Muscle layer of colon (tissue), 2 donors: Measurements from ENCODE around the gene OSBPL3.

Source experiments
- H3K27ac ChIP-seq: one replicate; pipeline ENCODE4 v1.7.0; 2013; ENCODE audit warnings: low read depth, mild to moderate bottlenecking, low read length, moderate library complexity
- H3K27me3 ChIP-seq, 2 donors: one replicate each; pipeline ENCODE4 v1.7.0; 2013; ENCODE audit warnings: low read length in 2 of 2, mild to moderate bottlenecking in 2 of 2; ENCODE audit not compliant: insufficient read depth in 2 of 2, control insufficient read depth in 1 of 2
- H3K36me3 ChIP-seq: one replicate; pipeline ENCODE4 v1.7.0; 2013; ENCODE audit warnings: mild to moderate bottlenecking, low read length; ENCODE audit not compliant: insufficient read depth
- H3K4me1 ChIP-seq: one replicate; pipeline ENCODE4 v1.7.0; 2013; ENCODE audit warnings: mild to moderate bottlenecking, low read length; ENCODE audit not compliant: insufficient read depth
- H3K4me3 ChIP-seq, 2 donors: one replicate each; pipeline ENCODE4 v1.7.0; 2013; ENCODE audit warnings: low read length in 2 of 2, low read depth in 1 of 2, mild to moderate bottlenecking in 1 of 2, moderate library complexity in 1 of 2
- H3K9ac ChIP-seq: one replicate; pipeline ENCODE4 v1.7.0; 2013; ENCODE audit warnings: low read length
- H3K9me3 ChIP-seq: one replicate; pipeline ENCODE4 v1.7.0; 2013; ENCODE audit warnings: mild to moderate bottlenecking, low read length
- donor health status: abdominal sarcoma.
- donor health status: Adenocarcinoma of cecum.

Gene OSBPL3

DNA sequence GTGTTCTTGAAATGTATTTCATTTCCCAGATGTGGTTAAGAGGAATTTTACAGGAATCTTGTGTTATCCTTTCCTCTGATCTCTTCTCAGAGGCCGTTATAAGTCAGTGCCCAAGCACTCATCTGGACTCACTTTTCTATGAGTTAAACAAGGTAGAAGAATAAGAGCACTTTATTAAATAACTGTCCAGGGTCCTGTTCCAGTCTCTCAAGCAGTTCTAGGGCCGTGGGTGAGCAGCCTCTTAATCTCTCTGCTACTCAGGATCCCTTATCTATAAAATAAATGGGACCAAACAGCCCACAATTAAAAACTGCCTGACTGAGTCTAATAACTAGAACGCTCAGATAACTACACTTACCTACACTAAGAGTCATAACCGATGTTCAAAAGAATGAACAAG lies 111.2 kb downstream of the OSBPL3 start:
- Histone ChIP-seq H3K27me3 (no peaks in the 10 kb centered on the region), H3K9ac (no peak overlapping the region), H3K4me3 (no peak overlapping the region), H3K36me3 (no peaks in the 10 kb centered on the region), H3K9me3 (no peaks in the 10 kb centered on the region), H3K4me1 (no peaks in the 10 kb centered on the region), H3K27ac (no peak overlapping the region)

DNA sequence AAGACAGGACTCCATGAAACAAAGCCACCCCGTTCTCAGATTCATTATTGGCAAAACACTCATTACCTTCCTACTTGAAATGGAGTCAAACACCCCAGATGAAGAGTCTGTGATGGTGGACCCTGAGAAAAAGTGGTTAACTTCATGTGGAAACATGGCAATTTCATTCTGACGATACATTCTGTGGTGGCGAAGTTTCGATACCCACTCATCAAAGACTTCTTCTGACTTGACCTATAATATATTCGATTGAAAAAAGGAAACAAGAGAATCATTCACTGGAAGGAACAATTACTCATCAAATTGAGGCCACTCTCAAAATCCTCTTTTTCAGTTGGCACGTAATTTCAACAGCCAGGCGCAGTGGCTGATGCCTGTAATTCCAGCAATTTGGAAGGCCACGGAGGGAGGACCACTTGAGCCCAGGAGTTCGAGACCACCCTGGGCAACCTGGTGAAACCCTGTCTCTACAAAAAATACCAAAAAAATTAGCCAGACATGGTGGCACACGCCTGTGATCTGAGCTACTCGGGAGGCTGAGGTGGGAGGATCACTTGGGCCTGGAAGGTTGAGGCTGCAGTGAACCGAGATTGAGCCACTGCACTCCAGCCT lies 113.9 kb downstream of the OSBPL3 start:
- Histone ChIP-seq H3K9ac (no peak overlapping the region), H3K9me3 (no peaks in the 10 kb centered on the region), H3K27ac (no peak overlapping the region), H3K4me1 (no peaks in the 10 kb centered on the region), H3K27me3 (no peaks in the 10 kb centered on the region), H3K36me3 (no peaks in the 10 kb centered on the region), H3K4me3 (no peak overlapping the region)

DNA sequence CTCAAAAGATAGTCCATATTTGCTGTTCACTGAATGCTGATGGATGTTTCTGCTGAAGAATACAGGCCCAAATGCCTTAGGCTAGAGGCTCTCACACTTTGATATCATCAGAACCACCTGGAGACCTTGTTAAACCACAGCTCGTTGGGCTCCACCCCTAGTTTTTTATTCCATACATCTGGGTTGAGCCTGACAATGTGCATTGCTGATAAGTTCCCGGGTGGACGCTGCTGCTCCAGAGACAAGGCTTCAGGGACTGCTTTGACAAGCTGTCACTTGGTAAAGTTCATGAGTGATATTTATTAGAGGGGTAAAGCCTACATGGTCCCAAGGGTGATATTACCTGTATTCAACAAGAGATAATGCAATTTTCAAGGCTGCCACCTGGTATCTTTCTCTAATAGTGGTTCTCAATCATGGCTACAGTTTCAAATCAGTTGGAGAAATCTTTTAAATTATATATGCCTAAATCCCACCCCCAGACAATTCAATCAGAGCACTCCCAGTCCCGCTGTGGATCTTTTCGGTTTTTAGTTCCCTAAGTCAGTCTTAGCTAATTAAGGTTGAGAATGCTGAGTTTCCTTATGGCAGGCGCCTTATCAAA lies 115.7 kb downstream of the OSBPL3 start:
- H3K4me1 ChIP-seq = no peaks in the 10 kb centered on the region
- no peaks in the 10 kb centered on the region for H3K9me3 ChIP-seq
- H3K27me3 ChIP-seq = no peaks in the 10 kb centered on the region
- no peak overlapping the region for H3K4me3 ChIP-seq
- H3K36me3 ChIP-seq = no peaks in the 10 kb centered on the region
- H3K9ac ChIP-seq = no peak overlapping the region
- H3K27ac ChIP-seq = no peak overlapping the region

DNA sequence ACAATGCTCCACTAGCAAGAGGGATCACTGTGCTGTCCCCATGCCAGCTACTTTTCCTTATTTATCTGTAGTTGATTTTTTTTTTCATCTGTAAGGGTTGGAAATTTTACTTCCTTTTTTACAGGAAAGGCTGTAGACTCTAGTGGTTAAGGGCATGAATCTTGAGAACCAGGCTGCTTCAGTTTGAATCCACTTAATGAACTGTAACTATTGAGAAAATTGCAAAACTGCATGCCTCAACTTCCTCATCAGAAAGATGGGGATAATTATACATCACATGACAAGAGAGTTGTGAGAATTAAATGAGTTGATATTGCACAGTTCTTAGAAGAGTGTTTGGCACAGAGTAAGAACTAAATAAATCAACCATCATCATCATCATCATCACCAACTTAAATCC lies 116.4 kb downstream of the OSBPL3 start:
- no peak overlapping the region for H3K9ac ChIP-seq
- no peaks in the 10 kb centered on the region for H3K36me3 ChIP-seq
- no peaks in the 10 kb centered on the region for H3K27me3 ChIP-seq
- H3K9me3 ChIP-seq = no peaks in the 10 kb centered on the region
- H3K4me1 ChIP-seq = no peaks in the 10 kb centered on the region
- no peak overlapping the region for H3K4me3 ChIP-seq
- no peak overlapping the region for H3K27ac ChIP-seq

DNA sequence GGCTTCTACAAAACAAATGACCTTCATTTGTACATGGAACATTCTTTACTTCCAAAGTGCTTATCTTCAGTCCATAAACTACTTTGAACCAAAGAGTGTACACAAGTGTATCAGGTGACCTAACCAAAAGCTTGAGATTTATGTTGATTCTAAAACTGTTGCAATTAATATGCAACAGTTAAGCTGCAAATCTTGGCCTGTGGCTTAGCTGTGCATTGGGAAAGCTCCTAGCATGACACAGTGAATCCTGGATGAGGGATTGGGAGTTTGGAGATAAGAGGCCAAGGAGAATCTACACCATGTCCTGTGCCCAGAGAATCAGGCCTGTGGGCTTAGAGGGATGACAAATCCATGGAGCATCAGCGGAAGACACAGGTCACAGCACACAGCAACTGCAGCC lies 117.5 kb downstream of the OSBPL3 start:
- H3K27me3 ChIP-seq = no peaks in the 10 kb centered on the region
- no peaks in the 10 kb centered on the region for H3K4me1 ChIP-seq
- no peaks in the 10 kb centered on the region for H3K9me3 ChIP-seq
- H3K4me3 ChIP-seq = no peak overlapping the region
- H3K27ac ChIP-seq = no peak overlapping the region
- H3K9ac ChIP-seq = no peak overlapping the region
- no peaks in the 10 kb centered on the region for H3K36me3 ChIP-seq

DNA sequence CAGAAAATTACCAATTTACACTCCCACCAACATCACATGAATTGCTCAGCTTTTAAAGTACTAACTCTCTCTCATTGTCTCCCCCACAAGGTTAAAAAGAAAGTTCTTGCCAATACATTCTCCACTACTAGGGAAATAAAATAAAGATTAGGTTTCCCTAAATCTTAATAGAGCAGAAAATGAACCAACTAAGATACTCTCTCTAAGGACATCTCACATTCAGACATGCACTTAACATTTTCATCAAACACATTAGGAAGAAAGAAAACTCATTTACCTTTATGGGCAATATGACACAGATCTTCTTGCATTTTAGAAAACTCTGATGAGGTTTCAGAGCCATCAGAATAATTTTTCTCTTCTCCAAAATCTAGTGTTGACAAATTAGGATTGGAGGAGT lies 118.6 kb downstream of the OSBPL3 start:
- Histone ChIP-seq H3K4me3 (no peak overlapping the region), H3K27ac (no peak overlapping the region)

DNA sequence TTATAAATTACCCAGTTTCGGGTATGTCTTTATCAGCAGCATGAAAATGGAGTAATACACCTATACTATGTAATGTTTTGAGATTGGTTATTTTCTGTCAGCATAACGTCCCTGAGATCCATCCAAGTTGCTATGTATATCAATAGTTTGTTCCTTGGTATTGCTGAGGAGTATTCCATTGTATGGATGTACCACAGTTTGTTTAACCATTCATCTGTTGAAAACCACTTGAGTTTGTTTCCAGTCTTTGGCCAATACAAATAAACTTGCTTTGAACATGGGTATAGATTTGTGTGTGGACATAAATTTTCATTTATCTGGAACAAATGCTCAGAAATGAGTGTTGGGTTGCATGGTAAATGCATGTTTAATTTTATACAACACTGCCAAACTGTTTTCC lies 119.4 kb downstream of the OSBPL3 start:
- Histone ChIP-seq H3K9me3 (no peaks in the 10 kb centered on the region), H3K4me1 (no peaks in the 10 kb centered on the region), H3K4me3 (no peak overlapping the region), H3K27me3 (no peaks in the 10 kb centered on the region), H3K9ac (no peak overlapping the region), H3K36me3 (no peaks in the 10 kb centered on the region), H3K27ac (no peak overlapping the region)

More for the DNA sequence above, 118.6 kb downstream of the OSBPL3 start:
- H3K9ac ChIP-seq = no peak overlapping the region
- no peaks in the 10 kb centered on the region for H3K36me3 ChIP-seq
- H3K27me3 ChIP-seq = no peaks in the 10 kb centered on the region
- no peaks in the 10 kb centered on the region for H3K4me1 ChIP-seq
- no peaks in the 10 kb centered on the region for H3K9me3 ChIP-seq

DNA sequence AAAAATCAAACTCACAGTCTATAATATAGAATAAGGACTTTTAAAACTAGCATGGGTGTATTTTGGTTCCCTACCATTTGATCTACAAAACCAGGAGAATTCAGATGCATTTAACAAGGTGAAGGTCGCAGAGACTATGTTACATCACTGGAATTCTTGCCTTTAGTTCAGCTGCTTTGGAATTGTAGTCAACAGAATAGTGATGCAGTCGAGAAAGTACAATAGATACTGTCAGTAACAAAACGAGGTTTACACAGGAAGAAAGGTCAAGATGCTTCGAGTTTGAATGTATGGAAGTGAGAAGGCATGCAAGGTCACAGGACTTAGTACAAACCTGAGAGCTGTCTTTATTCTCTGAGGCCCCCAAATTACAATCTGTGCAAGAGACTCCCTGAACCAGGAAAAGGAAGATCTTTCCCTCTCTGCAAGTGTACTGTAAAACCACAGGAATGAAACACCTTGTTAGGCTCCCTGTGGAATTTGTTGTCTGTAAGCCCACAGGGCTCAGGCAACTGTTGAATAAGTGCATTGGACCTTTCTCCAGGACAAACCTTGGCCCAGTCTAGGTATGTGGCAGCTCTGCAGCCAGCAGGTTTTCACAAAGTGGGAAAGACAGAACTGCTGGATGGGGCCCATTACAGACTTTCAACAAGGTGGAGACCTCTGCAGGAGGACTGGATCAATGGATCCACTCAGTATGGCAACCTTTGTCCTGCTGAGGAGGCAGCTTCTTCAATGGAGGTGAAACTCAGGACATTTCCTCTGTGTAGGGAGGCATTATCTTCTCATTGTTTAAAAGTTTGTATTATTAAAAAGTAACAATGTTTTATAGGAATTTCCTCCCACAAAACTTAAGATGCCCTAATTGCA lies 121.6 kb downstream of the OSBPL3 start:
- no peaks in the 10 kb centered on the region for H3K27me3 ChIP-seq
- H3K4me3 ChIP-seq = no peak overlapping the region
- H3K9ac ChIP-seq = no peak overlapping the region
- H3K4me1 ChIP-seq = no peaks in the 10 kb centered on the region
- no peak overlapping the region for H3K27ac ChIP-seq
- H3K9me3 ChIP-seq = no peaks in the 10 kb centered on the region
- H3K36me3 ChIP-seq = no peaks in the 10 kb centered on the region

DNA sequence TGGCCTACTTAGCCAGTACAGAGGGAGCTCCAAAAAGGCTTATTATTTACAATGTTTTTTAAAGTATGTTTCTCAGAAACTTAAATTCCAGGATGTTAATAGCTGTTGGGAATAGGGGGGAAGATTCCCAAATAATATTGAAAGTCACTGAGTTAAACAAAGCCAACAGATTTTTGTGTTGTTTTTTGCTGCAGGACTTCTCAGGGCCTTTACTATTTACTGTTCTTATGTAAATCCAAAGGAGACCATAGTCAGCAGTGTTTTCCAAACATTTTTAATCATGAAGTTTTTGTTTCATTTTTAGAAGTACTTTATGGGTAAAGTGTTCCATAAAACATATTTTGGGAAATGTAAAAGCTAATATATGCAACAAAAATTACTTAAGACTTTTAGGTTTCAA lies 122.4 kb downstream of the OSBPL3 start:
- Histone ChIP-seq H3K4me1 (no peaks in the 10 kb centered on the region), H3K9ac (no peak overlapping the region), H3K36me3 (no peaks in the 10 kb centered on the region), H3K9me3 (no peaks in the 10 kb centered on the region), H3K27ac (no peak overlapping the region), H3K27me3 (no peaks in the 10 kb centered on the region), H3K4me3 (no peak overlapping the region)

DNA sequence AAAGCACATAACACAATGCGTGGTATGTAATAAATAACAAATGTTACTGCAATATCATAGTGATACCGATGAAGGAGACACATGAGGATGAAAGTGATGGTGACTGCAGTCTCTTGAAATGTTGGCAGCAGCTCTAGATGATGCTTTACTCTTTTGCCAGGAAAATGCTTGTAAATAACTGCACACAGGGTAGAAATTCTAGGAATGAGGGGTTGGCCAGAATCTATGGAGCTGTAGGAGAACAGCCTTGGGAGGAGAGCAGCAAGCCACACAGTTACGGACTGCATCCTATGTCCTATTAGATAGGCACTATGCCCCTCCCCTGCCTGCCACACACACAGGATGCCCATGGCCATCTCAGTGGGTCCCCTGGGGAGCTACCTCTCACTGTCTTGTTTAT lies 125.1 kb downstream of the OSBPL3 start:
- Histone ChIP-seq H3K27me3 (no peaks in the 10 kb centered on the region), H3K36me3 (no peaks in the 10 kb centered on the region), H3K27ac (no peak overlapping the region), H3K4me1 (no peaks in the 10 kb centered on the region), H3K9ac (no peak overlapping the region), H3K9me3 (no peaks in the 10 kb centered on the region), H3K4me3 (no peak overlapping the region)

DNA sequence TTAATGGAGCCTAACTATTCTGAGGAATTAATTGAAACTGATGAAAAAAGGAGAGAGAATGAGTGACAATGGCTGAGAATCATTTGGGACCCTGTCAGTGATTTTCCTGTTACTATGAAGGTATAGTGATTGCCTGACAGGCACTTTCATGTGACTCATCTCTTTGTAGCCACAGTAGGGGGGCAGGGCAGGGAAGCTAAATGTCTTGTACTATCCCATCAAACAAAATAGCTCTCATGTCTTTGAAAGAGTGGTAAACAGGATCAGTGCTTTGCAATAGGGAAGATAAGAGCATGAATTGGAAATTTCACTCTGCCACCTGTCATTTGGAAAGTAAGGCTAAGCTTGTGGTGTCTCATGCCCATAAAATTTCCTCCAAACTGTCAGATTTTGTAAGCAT lies 128.2 kb downstream of the OSBPL3 start:
- H3K27ac ChIP-seq = no peak overlapping the region
- no peaks in the 10 kb centered on the region for H3K36me3 ChIP-seq

More for the DNA sequence above, 128.2 kb downstream of the OSBPL3 start:
- Histone ChIP-seq H3K9me3 (no peaks in the 10 kb centered on the region), H3K4me3 (no peak overlapping the region), H3K4me1 (no peaks in the 10 kb centered on the region), H3K27me3 (no peaks in the 10 kb centered on the region), H3K9ac (no peak overlapping the region)
